Jurkat, Clone E6-1 (cell line): ENCODE data around the gene ST8SIA4. TPM values are rescaled to one million over a fixed set of nuclear protein-coding genes. Genes with fewer than 3 reads are reported as not detected.

Experiments used
- DNase-seq: peaks from one replicate; pipeline ENCODE4 v3.0.0-alpha.2; 2011; ENCODE audit warnings: low read depth, low spot score
- H3K4me3 ChIP-seq: 2 replicates; pipeline ENCODE4 v1.5.1; 2011; ENCODE audit warnings: mild to moderate bottlenecking, low read length, control low read depth, moderate library complexity
- polyA plus RNA-seq: library from polyadenylated mRNA; unstranded; fragments of >200 nt; gene quantifications from one replicate; pipeline ENCODE4 v1.2.1, GENCODE V29; 2012; ENCODE audit warnings: missing spikeins; ENCODE audit not compliant: insufficient read length, insufficient read depth

ST8SIA4 gene
- 17.9 TPM for polyA plus RNA-seq

DNA sequence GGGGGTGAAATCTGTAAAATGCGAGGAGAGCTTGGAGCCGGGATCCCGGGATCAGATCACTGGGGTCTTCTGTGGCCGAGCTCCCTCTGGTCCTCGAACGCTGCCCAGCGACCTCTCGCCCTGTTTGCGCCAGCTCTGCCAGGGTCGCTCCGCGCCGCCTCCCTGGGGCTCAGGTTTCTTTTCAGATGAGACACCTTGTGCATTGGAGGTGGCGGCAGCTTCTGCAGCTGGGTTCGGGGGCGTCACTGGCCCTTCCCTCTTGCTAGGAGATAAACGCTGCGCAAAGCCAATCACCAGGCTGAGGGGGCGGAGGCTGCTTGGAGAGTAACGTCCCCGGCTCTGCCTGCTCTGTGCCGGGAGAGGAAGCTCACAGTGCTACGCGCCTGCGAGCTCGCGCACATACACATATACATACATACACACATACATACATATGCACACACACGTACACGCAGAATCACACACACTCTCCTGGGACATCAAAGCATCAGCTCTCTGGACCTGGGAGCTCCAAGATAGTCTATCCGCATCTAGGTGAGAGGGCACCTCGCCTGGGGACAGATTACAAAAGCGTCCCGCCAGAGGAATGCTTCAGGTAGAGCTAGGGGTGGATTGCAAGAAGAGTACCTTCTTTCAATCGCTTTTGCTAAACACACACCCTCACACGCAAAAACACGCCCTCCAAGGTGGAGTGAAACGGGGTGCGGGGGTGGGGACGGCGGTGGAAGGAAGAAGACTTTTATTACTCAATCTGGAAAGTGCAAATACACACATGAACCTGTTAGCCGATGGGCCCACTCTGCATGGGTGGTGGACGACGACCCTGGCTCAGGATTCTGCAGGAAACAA lies at the start of gene ST8SIA4:
Gene ST8SIA4, minus strand, starts transcription at position 244 of the 849 bp plus-strand sequence. CDS start 327 bp downstream, outside the sequence.
- DNase-seq, result peak; percentile 98
- H3K4me3 ChIP-seq, result peak within 1 kb of the TSS; percentile 77

DNA sequence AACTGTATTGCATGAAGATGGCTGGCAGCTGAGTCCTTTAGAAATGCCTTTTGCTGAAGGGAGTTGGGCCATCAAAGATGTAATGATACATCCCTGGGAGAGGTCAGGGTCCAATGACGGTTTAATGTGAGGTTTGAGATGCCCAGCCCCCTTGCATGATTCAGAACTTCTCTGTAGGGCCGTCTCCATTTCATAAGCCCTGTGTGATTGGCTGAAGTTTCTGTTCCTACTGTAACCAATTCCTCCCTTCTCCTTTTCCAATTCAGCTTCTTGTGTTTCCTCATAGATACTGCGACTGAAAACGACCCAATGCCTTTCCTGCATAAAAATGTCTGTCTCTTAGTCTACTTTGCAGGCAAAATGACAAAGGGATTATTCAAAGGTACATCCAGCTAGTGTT lies 47.9 kb upstream of the ST8SIA4 start:
- H3K4me3 ChIP-seq, result no peak overlapping the region
- no peak for DNase-seq

GRCh38 chr5:100913298-100913697 lies 10.2 kb upstream of the ST8SIA4 start:
- no peak overlapping the region for H3K4me3 ChIP-seq
- DNase-seq, result no peak

DNA sequence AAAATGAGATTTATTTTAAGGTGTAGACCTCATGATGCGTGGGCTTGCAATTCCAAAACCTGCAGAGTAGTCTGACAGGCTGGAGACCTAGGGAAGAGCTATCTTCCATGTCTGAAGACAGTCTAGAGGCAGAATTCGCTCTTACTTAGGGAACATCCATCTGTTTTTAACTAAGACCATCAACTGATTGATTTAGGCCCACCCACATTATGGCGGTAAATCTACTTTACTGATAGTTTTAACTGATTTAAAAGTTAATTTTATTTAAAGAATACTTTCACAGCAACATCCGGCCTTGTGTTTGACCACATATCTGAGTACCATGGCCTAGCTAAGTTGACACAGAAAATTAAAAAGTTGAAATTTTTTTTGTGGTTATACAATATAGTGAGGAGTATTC lies 6.0 kb upstream of the ST8SIA4 start:
- DNase-seq, result no peak
- H3K4me3 ChIP-seq, result no peak overlapping the region

GRCh38 chr5:100905259-100905914 lies 2.3 kb upstream of the ST8SIA4 start:
- peak; percentile 85 for DNase-seq
- H3K4me3 ChIP-seq, result peak overlapping the region; percentile 77

DNA sequence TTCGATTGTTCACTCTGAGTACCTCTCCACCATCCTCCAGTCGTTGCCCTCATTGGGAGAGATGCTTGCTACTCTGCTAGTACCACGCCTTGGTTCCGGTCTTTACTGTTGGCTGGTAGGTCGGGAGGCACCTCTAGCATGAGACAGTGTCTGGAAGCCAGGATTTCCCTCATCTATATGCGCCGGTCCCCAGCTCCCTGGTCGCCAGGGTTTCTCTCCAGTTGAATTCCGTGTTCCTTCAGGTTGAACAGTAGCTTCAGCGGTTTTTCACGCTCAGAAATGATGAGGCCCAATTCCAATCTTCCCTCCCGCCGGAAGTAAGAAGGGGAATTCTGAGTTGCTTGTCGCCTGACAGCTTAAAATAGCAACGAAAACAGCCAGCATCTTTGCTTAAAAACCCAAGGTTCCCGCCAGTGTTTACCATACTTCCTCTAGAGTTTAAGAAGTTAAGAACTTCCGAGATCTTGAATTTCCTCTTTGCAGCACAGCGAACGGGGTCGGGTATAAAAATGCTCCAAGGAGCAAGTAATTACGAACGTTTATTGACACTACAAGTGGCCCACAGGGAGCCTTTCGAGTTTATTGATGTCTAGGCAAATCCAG lies 1.3 kb upstream of the ST8SIA4 start:
- peak; percentile 81 for DNase-seq
- peak overlapping the region; percentile 77 for H3K4me3 ChIP-seq

- no peak for DNase-seq
- H3K4me3 ChIP-seq, result peak overlapping the region; percentile 77
Measured at GRCh38 chr5:100902440-100903038, 543 bp downstream of the ST8SIA4 start.

- DNase-seq, result peak; percentile 93
- H3K4me3 ChIP-seq, result peak overlapping the region; percentile 77
Measured at GRCh38 chr5:100901821-100902341, 1.2 kb downstream of the ST8SIA4 start.

DNA sequence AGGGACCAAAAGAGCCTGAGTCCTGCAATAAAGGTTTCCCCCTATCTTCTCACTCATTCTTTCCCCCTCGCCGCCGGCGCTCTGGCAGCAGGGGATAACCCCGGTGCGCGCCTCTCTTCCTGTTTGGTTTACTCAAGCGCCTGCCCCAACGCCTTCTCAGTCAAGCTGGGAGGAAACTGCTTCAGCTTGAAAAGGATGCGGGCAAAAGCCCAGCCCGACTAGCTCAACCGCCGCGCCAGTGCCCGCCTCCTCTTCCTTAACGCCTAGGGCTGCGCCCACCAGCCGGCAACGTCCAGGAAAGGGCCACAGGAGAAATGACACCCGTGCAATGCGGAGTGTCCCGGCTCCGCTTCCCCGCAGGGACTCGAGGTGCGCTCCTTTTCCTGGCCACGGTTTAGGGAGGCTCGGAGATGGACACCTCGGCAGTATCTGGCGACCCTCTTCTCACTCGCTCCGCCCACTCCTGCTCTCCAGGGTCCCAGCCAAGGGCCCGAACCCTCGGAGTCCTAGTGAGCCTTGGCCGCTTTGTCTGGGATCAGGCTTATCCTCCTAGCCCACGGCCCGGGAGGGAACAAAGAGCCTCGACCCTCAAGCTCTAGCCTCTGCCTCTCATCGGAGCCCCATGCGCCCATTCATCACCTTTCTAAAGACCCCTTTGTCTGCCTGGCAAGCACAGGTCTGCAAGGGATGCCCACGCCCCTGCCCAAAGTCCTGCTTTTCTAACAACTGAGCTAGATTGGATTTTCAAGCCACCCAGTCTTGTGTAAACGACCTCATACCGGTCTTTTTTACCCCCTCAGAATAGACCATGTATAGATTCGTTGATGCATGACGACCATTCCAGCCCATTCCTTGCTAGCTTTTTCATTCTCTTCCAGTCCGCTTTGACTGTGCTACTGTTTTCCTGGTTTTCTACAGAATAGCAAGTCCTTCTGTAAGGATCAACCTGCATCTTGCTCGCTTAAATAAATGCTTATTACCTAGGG lies 2.0 kb downstream of the ST8SIA4 start:
- DNase-seq, result peak; percentile 99
- peak overlapping the region; percentile 77 for H3K4me3 ChIP-seq

DNA sequence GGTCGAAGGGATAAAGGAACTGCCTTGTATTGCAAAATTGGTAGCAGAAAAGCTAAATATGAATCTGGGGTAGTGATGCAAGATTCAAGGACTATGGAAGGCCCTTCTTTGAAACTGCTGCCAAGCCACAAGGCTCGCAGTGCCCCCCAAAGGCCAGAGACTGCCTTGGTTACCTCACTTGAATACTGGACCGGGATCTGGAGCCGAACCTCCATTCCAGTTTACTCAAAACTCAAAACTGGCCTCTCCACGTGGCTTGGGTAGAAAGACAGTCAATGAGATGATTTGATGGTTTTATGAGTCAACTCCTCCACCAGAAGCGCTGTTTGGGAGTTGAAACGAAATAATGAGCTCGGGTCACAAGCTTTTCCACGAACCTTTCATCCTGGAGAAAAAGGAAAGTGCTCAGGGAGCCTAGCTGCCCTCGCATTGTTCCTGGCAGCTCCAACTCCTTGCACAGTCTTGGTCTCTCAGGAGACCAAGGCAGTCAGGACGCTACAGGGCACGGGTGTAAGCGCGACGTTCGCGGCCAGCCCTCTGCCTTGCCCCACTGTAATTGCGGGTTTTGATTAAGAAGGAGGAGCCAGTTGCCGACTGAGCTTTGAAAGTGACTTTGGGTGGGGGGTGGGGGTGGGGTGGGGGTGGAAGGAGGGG lies 2.8 kb downstream of the ST8SIA4 start:
- DNase-seq, result no peak
- peak overlapping the region; percentile 70 for H3K4me3 ChIP-seq

DNA sequence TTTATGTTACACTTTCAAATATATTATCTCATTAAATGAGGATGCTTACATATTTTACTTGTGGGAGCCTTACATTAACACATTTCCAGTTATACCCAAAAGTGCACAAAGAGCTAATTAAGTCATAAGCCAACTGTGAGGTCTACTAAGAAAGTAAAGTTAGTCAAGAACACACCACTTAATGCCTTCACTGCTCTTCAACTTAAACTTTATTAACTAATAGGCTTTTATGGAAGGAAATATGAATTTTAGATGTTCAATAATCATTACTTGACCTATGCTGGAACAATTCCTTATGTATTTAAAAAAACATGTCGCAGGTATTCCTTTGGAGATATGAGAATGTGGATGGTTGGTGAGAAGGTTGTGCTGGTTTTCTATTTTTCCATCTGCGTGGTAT lies 3.4 kb downstream of the ST8SIA4 start:
- no peak for DNase-seq
- H3K4me3 ChIP-seq, result peak overlapping the region; percentile 70

DNA sequence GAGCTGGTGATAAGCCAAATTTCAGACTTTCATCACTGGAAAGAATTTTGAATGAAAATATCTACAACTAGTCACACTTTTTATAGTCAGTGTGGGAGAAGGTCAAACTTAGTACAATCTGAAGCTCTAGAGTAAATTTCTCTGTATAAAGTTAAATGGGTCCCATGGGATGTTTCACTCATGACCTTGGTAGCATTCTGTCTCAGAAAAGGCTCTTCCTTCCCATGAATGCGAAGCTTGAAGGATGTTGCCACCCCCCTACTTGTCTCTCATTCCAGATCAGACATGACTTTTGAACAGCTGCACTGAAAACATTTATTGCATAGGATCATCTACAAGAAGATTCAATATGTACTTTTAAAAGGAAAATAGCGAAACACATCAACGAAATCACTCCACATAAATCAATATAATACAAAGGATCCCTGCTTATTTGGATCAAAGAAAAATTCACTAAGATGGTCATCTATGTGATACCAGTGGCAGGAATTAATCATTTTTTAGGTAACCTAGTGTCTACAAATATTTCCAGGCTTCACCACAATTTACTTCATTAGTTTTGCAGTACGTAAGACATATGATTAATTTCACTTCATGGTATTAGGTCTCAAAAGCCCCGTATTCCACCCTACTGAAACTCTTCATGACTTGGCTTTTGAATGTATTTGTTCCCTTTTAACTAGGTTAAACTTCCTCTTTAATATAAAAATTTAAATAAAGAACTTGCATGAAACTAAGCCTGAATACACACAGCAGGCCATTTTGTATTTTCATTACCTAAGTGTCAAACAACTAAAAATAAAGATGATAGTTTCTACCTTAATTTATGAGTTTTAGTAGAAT lies 4.4 kb downstream of the ST8SIA4 start:
- H3K4me3 ChIP-seq, result no peak overlapping the region
- no peak for DNase-seq

DNA sequence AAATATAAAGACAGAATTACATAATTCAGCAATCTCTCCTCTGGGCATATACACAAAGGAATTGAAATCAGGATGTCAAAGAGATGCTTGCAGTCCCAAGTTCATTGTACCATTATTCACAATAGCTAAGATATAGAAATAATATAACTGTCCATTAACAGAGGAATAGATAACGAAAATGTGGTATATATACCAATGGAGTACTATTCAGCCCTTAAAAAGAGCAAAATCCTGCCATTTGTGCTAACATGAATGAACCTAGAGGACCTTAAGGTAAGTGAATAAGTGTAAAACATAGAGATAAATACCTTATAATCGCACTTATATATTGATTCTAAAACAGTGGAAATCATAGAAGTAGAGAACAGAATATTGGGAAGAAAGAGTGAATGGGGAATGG lies 7.0 kb downstream of the ST8SIA4 start:
- no peak for DNase-seq
- H3K4me3 ChIP-seq, result no peak overlapping the region

DNA sequence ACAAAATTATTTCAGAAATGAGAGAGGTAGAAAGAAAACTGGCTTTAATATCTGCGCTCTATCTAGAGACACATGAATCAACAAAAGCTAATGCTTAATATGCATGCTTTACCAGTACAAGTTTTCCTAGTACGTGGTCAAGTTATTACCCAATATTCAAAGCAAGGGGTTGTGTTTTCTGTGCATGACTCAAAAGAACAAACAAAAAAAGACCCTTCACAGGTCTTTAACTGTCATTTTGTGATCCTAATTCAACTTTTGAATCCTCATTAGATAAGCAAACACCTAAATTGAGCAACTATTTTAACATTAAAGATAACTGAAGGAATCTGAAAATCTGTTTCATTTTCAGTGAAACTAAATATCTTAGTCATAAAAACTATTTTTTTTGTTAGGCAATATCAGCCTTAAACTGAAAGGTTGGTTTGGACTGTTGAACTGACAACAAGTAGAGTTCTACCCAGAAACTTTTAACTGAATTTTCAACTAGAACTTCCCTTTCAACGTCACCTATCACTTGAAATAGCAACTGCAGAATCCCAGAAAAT lies 12.5 kb downstream of the ST8SIA4 start:
- no peak for DNase-seq
- peak overlapping the region; percentile 42 for H3K4me3 ChIP-seq

DNA sequence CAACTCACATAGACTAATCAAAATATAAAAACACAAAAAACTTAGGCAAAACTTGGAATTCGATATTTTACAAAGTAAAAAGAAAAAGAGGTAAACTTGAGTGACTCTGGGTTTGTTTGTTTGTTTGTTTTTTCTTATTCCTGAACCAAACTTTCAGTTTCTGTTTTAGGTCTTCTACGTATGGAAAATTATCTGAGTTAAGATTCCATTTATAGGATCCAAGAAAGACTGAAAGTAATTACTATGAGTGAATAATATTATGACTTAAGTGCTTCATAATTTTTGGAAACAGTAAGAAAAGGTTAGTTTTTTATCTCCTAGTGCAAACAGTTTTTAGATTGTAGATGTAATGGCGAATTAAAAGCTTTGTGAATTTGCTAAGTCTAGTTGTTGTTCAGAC lies 13.2 kb downstream of the ST8SIA4 start:
- DNase-seq, result no peak
- peak overlapping the region; percentile 42 for H3K4me3 ChIP-seq

GRCh38 chr5:100889165-100889743 lies 13.8 kb downstream of the ST8SIA4 start:
- DNase-seq, result peak; percentile 92
- peak overlapping the region; percentile 42 for H3K4me3 ChIP-seq
